Measurements from ENCODE around the gene ZNF296.

DNA sequence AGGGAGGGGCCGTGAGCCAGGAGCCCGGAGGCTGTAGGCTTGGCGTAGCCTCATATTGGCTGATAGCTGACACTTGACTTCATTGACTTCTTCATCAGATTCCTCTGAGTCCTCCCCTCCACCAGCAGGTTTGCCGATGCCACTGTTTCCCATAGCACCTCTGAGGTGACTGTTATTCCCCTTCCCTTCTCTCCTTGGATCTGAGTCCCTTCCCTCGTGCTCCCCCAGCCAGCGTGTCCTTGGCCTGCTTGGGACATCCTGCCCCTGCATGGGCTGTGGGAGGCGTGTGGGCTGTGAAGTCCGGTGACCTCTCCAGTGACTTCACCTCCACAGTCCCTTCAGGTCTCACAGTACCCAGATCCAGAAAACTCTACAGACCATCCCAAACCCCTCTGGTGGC is 25.5 kb upstream of the ZNF296 start:
- no peak for TF ChIP-seq EZH2phosphoT487 (IDR thresholded peaks at IDR 0.05; ENCODE audit: low read depth, severe bottlenecking, unreplicated experiment)
- TF ChIP-seq CTCF (IDR thresholded peaks at IDR 0.05; ENCODE audit: poor library complexity), result no peak
- no peak for TF ChIP-seq EZH2 (IDR thresholded peaks at IDR 0.05; ENCODE audit: borderline replicate concordance)
